HepG2 (cell line): ENCODE results near the gene ADAMTS17. TPM values are rescaled to one million over a fixed set of nuclear protein-coding genes. Genes with fewer than 3 reads are reported as not detected.

ENCODE experiments used
- ATAC-seq: fragments of 200-7000 bp; cut with Tn5 transposase; 3 replicates; pipeline ENCODE4 v1.9.1; 2020; ENCODE audit warnings: mild to moderate bottlenecking, moderate library complexity
- BruUV-seq: library from RNA; stranded (reverse); fragments of 400-500 nt; replicated peaks from 2 replicates; lab custom pipeline; 2021; lab: Mats Ljungman, UMichigan
- CTCF ChIA-PET: fragments of 300-600 bp; formaldehyde crosslinking; extraction: SDS; loops from one replicate; lab custom pipeline; 2021; ENCODE audit warnings: low total read pairs, inconsistent platforms, low intra/inter-chr PET ratio; lab: Yijun Ruan, JAX
- POLR2A ChIA-PET: fragments of 350-600 bp; sonication (Branson Sonifier 250); formaldehyde crosslinking; loops from one replicate; lab custom pipeline; 2020; ENCODE audit warnings: antibody characterized with exemption, inconsistent platforms; lab: Yijun Ruan, JAX
- DNase-seq: peaks from one replicate; pipeline ENCODE4 v3.0.0-alpha.2; 2015; ENCODE audit warnings: low spot score
- FAIRE-seq: peaks from 3 replicates; lab custom pipeline; 2011; peaks lifted over from hg19 to GRCh38; lab: Jason Lieb, UNC
- H2AFZ ChIP-seq: one replicate; pipeline ENCODE4 v1.6.1; 2011; ENCODE audit warnings: low read length, inconsistent platforms
- H3K27ac ChIP-seq: fragments of 300-600 bp; 3 replicates; pipeline ENCODE4 v1.8.0; 2011; ENCODE audit warnings: mixed run types, mild to moderate bottlenecking, mixed read lengths, low read length, inconsistent platforms; ENCODE audit not compliant: insufficient read depth; ENCODE audit errors: extremely low read length
- H3K27me3 ChIP-seq, 2 experiments: fragments of 200-600 bp in 1 of 2; 2 replicates in 1 of 2; 3 replicates in 1 of 2; pipeline versions ENCODE4 v1.6.0 to v1.8.0; 2011; ENCODE audit warnings: low read length in 2 of 2, mild to moderate bottlenecking in 2 of 2, moderate library complexity in 2 of 2, inconsistent platforms in 1 of 2; ENCODE audit not compliant: insufficient read depth in 2 of 2, control insufficient read depth in 1 of 2
- H3K36me3 ChIP-seq, 2 experiments: fragments of 200-600 bp in 1 of 2; replicated peaks in 1 of 2; 2 replicates in 1 of 2; 3 replicates in 1 of 2; pipeline versions ENCODE4 v1.5.1 to v1.8.0; 2011; ENCODE audit warnings: low read length in 2 of 2, inconsistent platforms in 1 of 2; ENCODE audit not compliant: insufficient read depth in 2 of 2, control insufficient read depth in 1 of 2
- H3K4me1 ChIP-seq: 2 replicates; pipeline ENCODE4 v1.5.1; 2012; ENCODE audit warnings: low read length, inconsistent platforms; ENCODE audit not compliant: insufficient read depth
- H3K4me2 ChIP-seq: 2 replicates; pipeline ENCODE4 v1.6.0; 2011; ENCODE audit warnings: low read depth, low read length, inconsistent platforms
- H3K4me3 ChIP-seq, 3 experiments: fragments of 200-600 bp in 1 of 3; sonication (generic), shearing (Covaris generic) in 1 of 3; replicated peaks in 1 of 3; 2 replicates each; pipeline ENCODE4 v1.5.1; 2011 to 2016; ENCODE audit warnings: low read length in 3 of 3, inconsistent platforms in 2 of 3, low read depth in 2 of 3, mild to moderate bottlenecking in 2 of 3, control low read depth in 1 of 3, mixed read lengths in 1 of 3; ENCODE audit not compliant: insufficient read depth in 1 of 3
- H3K79me2 ChIP-seq: one replicate; pipeline ENCODE4 v1.6.1; 2011; ENCODE audit warnings: low read length, inconsistent platforms; ENCODE audit not compliant: insufficient read depth
- H3K9ac ChIP-seq: 2 replicates; pipeline ENCODE4 v1.6.0; 2011; ENCODE audit warnings: mild to moderate bottlenecking, low read depth, low read length, inconsistent platforms; ENCODE audit not compliant: insufficient read depth
- H3K9me3 ChIP-seq: 2 replicates; pipeline ENCODE4 v1.5.1; 2012; ENCODE audit warnings: mild to moderate bottlenecking, low read length
- H4K20me1 ChIP-seq: 2 replicates; pipeline ENCODE4 v1.6.0; 2011; ENCODE audit warnings: inconsistent platforms, mild to moderate bottlenecking, low read length, moderate library complexity; ENCODE audit not compliant: insufficient read depth
- HNF1B ChIP-seq: sonication (generic); formaldehyde crosslinking; IDR thresholded peaks from 2 replicates; pipeline ENCODE4 v1.5.1; 2020; ENCODE audit warnings: mild to moderate bottlenecking, moderate library complexity, missing genetic modification reagents
- LCORL ChIP-seq, 2 experiments: fragments of 450-650 bp in 1 of 2; sonication (generic) in 1 of 2; formaldehyde crosslinking in 1 of 2; IDR thresholded peaks; 2 replicates each; pipeline versions ENCODE4 v1.5.0 to v1.6.1; 2017 to 2020; ENCODE audit warnings: antibody characterized with exemption in 1 of 2, missing genetic modification reagents in 1 of 2
- RFX1 ChIP-seq: fragments of 450-650 bp; IDR thresholded peaks from 2 replicates; pipeline ENCODE4 v1.6.1; 2017
- SIX1 ChIP-seq: sonication (generic); formaldehyde crosslinking; IDR thresholded peaks from 2 replicates; pipeline ENCODE4 v1.4.0; 2020; ENCODE audit warnings: missing genetic modification reagents, borderline replicate concordance
- TFDP1 ChIP-seq: IDR thresholded peaks from 2 replicates; pipeline ENCODE4 v1.6.1; 2016; ENCODE audit warnings: missing compliant biosample characterization, missing genetic modification reagents, borderline replicate concordance
- TFE3 ChIP-seq: IDR thresholded peaks from 2 replicates; pipeline ENCODE4 v1.6.1; 2016
- ZBTB49 ChIP-seq: sonication (generic); formaldehyde crosslinking; IDR thresholded peaks from 2 replicates; pipeline ENCODE4 v1.4.0; 2020; ENCODE audit warnings: missing genetic modification reagents, borderline replicate concordance
- ZNF619 ChIP-seq: sonication (generic); formaldehyde crosslinking; IDR thresholded peaks from 2 replicates; pipeline ENCODE4 v1.4.0; 2020; ENCODE audit warnings: mild to moderate bottlenecking, missing genetic modification reagents
- ZNF687 ChIP-seq: sonication (generic); formaldehyde crosslinking; IDR thresholded peaks from 2 replicates; pipeline ENCODE4 v1.5.1; 2020; ENCODE audit warnings: mild to moderate bottlenecking, missing genetic modification reagents, moderate library complexity
- WGBS: methylation state at CpG from one replicate; pipeline ENCODE4 v1.1.6; 2017; ENCODE audit warnings: low lambda C conversion rate; 5-methylcytosine and 5-hydroxymethylcytosine counted together
- in situ Hi-C: cut with HindIII; loops from 2 replicates; pipeline ENCODE4 v1.10.0; 2017; ENCODE audit warnings: low pct_unique_long_range_greater_than_20kb; ENCODE audit not compliant: extremely low pct_ligation_motif_present
- intact Hi-C: fragments of 100-400 bp; cut with micrococcal nuclease; formaldehyde crosslinking; loops from one replicate; pipeline ENCODE4 v1.10.0; 2022; ENCODE audit not compliant: unreplicated experiment
- polyA plus RNA-seq, 8 experiments: library from polyadenylated mRNA; depleted of rRNA in 3 of 8; stranded (reverse) in 7 of 8; unstranded in 1 of 8; fragments of >200 nt; fragmentation: Illumina TruSeq in 4 of 8; extraction: Trizol in 4 of 8; gene quantifications; 2 replicates each; pipeline versions ENCODE4 v1.2.1 to v1.2.3, GENCODE V29; 2011 to 2016; ENCODE audit warnings: low read depth in 4 of 8, missing spikeins in 1 of 8, mixed read lengths in 1 of 8; ENCODE audit not compliant: insufficient read depth in 1 of 8
- total RNA-seq, 5 experiments: library from RNA; depleted of rRNA; stranded (reverse); fragments of >200 nt; fragmentation: Illumina TruSeq; extraction: Trizol; gene quantifications; 2 replicates each; pipeline ENCODE4 v1.2.3, GENCODE V29; 2016; ENCODE audit warnings: low read depth in 1 of 5

Gene ADAMTS17
- total and polyA plus RNA-seq, 2 of the 13 experiments (the other 11 are each of a cell fraction or from before 2014, with no cell fraction given), result 0.02 to 0.04 TPM

- intact Hi-C loops, result no loop called here
- Histone ChIP-seq H3K4me1 (no peaks in the 10 kb centered on the region), H3K4me2 (no peak overlapping the region), H3K27me3 (0 out of 5 replicates have a peak, but pooled peaks cover 0 to 3% of the 10 kb centered on the region in 2 experiments), H3K36me3 (no peaks in the 10 kb centered on the region), H2AFZ (no peak overlapping the region), H3K9me3 (no peaks in the 10 kb centered on the region), H3K27ac (no peak overlapping the region), H3K4me3 (no peak overlapping the region), H3K9ac (no peak overlapping the region), H4K20me1 (no peaks in the 10 kb centered on the region), H3K79me2 (no peaks in the 10 kb centered on the region)
- ATAC-seq (no peak), FAIRE-seq (no peak), DNase-seq (no peak)
- CTCF ChIA-PET, result no interaction called here
- in situ Hi-C loops, result no loop called here
- POLR2A ChIA-PET, result no interaction called here
- BruUV-seq, result no TSS peak
- WGBS, result 39% methylated on average over 11 of the region's 13 CpGs
- TF ChIP-seq ZNF687 (CRISPR knock-in tag), result no peak
- no peak for TF ChIP-seq ZBTB49
- TF ChIP-seq SIX1 (CRISPR knock-in tag), result no peak
- TF ChIP-seq TFDP1 (CRISPR knock-in tag), result no peak
- no peak for TF ChIP-seq HNF1B (CRISPR knock-in tag)
- no peak for TF ChIP-seq RFX1
- no peak for TF ChIP-seq ZNF619
- no peak for TF ChIP-seq TFE3 (CRISPR knock-in tag)
- no peak for TF ChIP-seq LCORL (IDR thresholded peaks at IDR 0.05)
- no peak for TF ChIP-seq LCORL (CRISPR knock-in tag; IDR thresholded peaks at IDR 0.05)
These were observed 246.1 kb downstream of the ADAMTS17 start for GRCh38 chr15:100095541-100096247.
